Measurements from ENCODE around the gene RAB43.

Gene RAB43

GRCh38 chr3:129059311-129059958, 62.2 kb downstream of the RAB43 start:
- DNase-seq: no peak

- DNase-seq: peak; percentile 20
Observed at GRCh38 chr3:129058441-129059200, 63.0 kb downstream of the RAB43 start.

GRCh38 chr3:129057249-129057648, 64.4 kb downstream of the RAB43 start:
- no peak for DNase-seq

- DNase-seq: no peak
Observed at GRCh38 chr3:129056451-129057173, 65.0 kb downstream of the RAB43 start.

- DNase-seq: no peak
Observed at GRCh38 chr3:129054605-129055104, 66.9 kb downstream of the RAB43 start.

- DNase-seq: no peak
Observed at GRCh38 chr3:129052675-129053074, 68.9 kb downstream of the RAB43 start.

GRCh38 chr3:129051871-129052340, 69.7 kb downstream of the RAB43 start:
- no peak for DNase-seq

GRCh38 chr3:129050556-129051295, 70.9 kb downstream of the RAB43 start:
- DNase-seq: no peak

- DNase-seq: no peak
Observed at GRCh38 chr3:129047553-129047839, 74.1 kb downstream of the RAB43 start.

GRCh38 chr3:129046732-129047552, 74.7 kb downstream of the RAB43 start:
- DNase-seq: no peak

GRCh38 chr3:129046037-129046731, 75.4 kb downstream of the RAB43 start:
- DNase-seq: no peak

- DNase-seq: no peak
Observed at GRCh38 chr3:129045675-129046036, 75.9 kb downstream of the RAB43 start.

GRCh38 chr3:129040579-129041300, 80.9 kb downstream of the RAB43 start:
- no peak for DNase-seq

- no peak for DNase-seq
Observed at GRCh38 chr3:129040039-129040336, 81.6 kb downstream of the RAB43 start.

GRCh38 chr3:129039271-129040038, 82.1 kb downstream of the RAB43 start:
- DNase-seq: no peak

- DNase-seq: no peak
Observed at GRCh38 chr3:129038121-129038855, 83.3 kb downstream of the RAB43 start.

All from NCI-H1048 (cell line).